SK-N-SH treated with all-trans-retinoic acid at 6 μM for 48 hours (cell line): ENCODE data around the gene DDX27.

Source experiments
- ATAC-seq: fragments of 200-7000 bp; cut with Tn5 transposase; 3 replicates; pipeline ENCODE4 v1.9.1; 2020; ENCODE audit warnings: mild to moderate bottlenecking, moderate library complexity
- ARNTL ChIP-seq: fragments of 450-650 bp; formaldehyde crosslinking; IDR thresholded peaks from 2 replicates; pipeline ENCODE4 v1.5.0; 2020; ENCODE audit warnings: low read depth, mild to moderate bottlenecking, moderate library complexity, borderline replicate concordance
- BACH2 ChIP-seq: fragments of 250-450 bp; sonication (Bioruptor Pico); IDR thresholded peaks from 2 replicates; pipeline ENCODE4 v1.9.0; 2021; ENCODE audit warnings: mild to moderate bottlenecking, borderline replicate concordance
- CREB5 ChIP-seq: fragments of 250-450 bp; sonication (Bioruptor Pico); IDR thresholded peaks from 2 replicates; pipeline ENCODE4 v1.5.1; 2020; ENCODE audit warnings: low read depth, mild to moderate bottlenecking, moderate library complexity
- CSRNP3 ChIP-seq: fragments of 250-450 bp; sonication (Bioruptor Pico); IDR thresholded peaks from 2 replicates; pipeline ENCODE4 v1.5.1; 2021; ENCODE audit warnings: mild to moderate bottlenecking, moderate library complexity
- ESRRG ChIP-seq: fragments of 250-450 bp; sonication (Bioruptor Pico); IDR thresholded peaks from 2 replicates; pipeline ENCODE4 v1.6.1; 2021; ENCODE audit warnings: mild to moderate bottlenecking
- GLIS3 ChIP-seq: fragments of 250-450 bp; sonication (Bioruptor Pico); IDR thresholded peaks from 2 replicates; pipeline ENCODE4 v1.5.0; 2020; ENCODE audit warnings: mild to moderate bottlenecking, moderate library complexity
- ISL1 ChIP-seq: fragments of 250-450 bp; sonication (Bioruptor Pico); IDR thresholded peaks from 2 replicates; pipeline ENCODE4 v2.1.2; 2022; ENCODE audit warnings: mild to moderate bottlenecking, moderate library complexity
- OSR1 ChIP-seq: fragments of 250-450 bp; sonication (Bioruptor Pico); IDR thresholded peaks from 2 replicates; pipeline ENCODE4 v1.8.0; 2022; ENCODE audit warnings: moderate library complexity, mild to moderate bottlenecking, inconsistent platforms
- POU6F1 ChIP-seq: fragments of 250-450 bp; sonication (Bioruptor Pico); IDR thresholded peaks from 2 replicates; pipeline ENCODE4 v1.8.0; 2021; ENCODE audit warnings: low read depth, mild to moderate bottlenecking, moderate library complexity, borderline replicate concordance
- PPARA ChIP-seq: fragments of 250-450 bp; sonication (Bioruptor Pico); IDR thresholded peaks from 2 replicates; pipeline ENCODE4 v1.5.0; 2020; ENCODE audit warnings: mild to moderate bottlenecking, borderline replicate concordance
- RARB ChIP-seq: fragments of 250-450 bp; sonication (Bioruptor Pico); IDR thresholded peaks from 2 replicates; pipeline ENCODE4 v1.8.0; 2021; ENCODE audit warnings: mild to moderate bottlenecking, moderate library complexity
- SNAI2 ChIP-seq: fragments of 250-450 bp; sonication (Bioruptor Pico); IDR thresholded peaks from 2 replicates; pipeline ENCODE4 v1.5.0; 2020; ENCODE audit warnings: mild to moderate bottlenecking, moderate library complexity
- TCF4 ChIP-seq: fragments of 250-450 bp; sonication (Bioruptor Pico); IDR thresholded peaks from 2 replicates; pipeline ENCODE4 v1.8.0; 2021; ENCODE audit warnings: mild to moderate bottlenecking, moderate library complexity, borderline replicate concordance
- TOX ChIP-seq: fragments of 250-450 bp; sonication (Bioruptor Pico); IDR thresholded peaks from 2 replicates; pipeline ENCODE4 v1.8.0; 2021; ENCODE audit warnings: mild to moderate bottlenecking, moderate library complexity, borderline replicate concordance
- ZC3H10 ChIP-seq: fragments of 250-450 bp; sonication (Bioruptor Pico); IDR thresholded peaks from 2 replicates; pipeline ENCODE4 v1.5.1; 2021; ENCODE audit warnings: mild to moderate bottlenecking, moderate library complexity
- ZFP30 ChIP-seq: fragments of 450-650 bp; formaldehyde crosslinking; IDR thresholded peaks from 2 replicates; pipeline ENCODE4 v1.5.0; 2022; ENCODE audit warnings: mild to moderate bottlenecking, moderate library complexity
- ZNF565 ChIP-seq: fragments of 450-650 bp; formaldehyde crosslinking; conservative IDR thresholded peaks from 2 replicates; pipeline ENCODE4 v1.5.0; 2020; ENCODE audit warnings: low read depth, mild to moderate bottlenecking, moderate library complexity
- ZNF70 ChIP-seq: fragments of 450-650 bp; formaldehyde crosslinking; IDR thresholded peaks from 2 replicates; pipeline ENCODE4 v1.5.0; 2020; ENCODE audit warnings: mild to moderate bottlenecking, moderate library complexity
- ZNF8 ChIP-seq: fragments of 450-650 bp; formaldehyde crosslinking; IDR thresholded peaks from 2 replicates; pipeline ENCODE4 v1.5.0; 2020; ENCODE audit warnings: mild to moderate bottlenecking, moderate library complexity
- TF ChIP-seq, protein P1 (sequence below): fragments of 250-450 bp; sonication (Bioruptor Pico); IDR thresholded peaks from 2 replicates; pipeline ENCODE4 v1.5.0; 2020; ENCODE audit warnings: mild to moderate bottlenecking, moderate library complexity
- TF ChIP-seq, protein P2 (sequence below): fragments of 250-450 bp; sonication (Bioruptor Pico); IDR thresholded peaks from 2 replicates; pipeline ENCODE4 v1.8.0; 2020; ENCODE audit warnings: mild to moderate bottlenecking, moderate library complexity, borderline replicate concordance

Gene DDX27

DNA sequence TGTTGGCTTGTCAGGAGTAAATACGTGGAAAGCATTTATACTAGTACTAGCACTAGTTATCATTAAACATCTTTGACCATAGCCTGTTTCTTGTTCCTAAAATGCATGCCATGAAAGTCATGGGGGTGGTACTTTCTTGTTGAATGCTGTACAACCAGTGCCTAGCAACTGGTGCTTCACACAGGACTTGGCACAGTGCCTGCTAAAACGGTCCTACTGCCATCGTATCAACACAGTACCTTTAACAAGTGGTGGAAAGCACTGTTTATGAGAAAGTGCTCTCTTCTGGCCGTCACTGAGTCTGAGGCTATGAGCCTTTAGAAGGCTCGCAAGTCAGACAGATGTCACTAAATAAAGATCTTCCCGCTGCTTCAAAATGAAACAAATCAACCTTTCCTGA, 37.0 kb downstream of the DDX27 start (continued):
- TF ChIP-seq ARNTL (CRISPR knock-in tag) = no peak

DNA sequence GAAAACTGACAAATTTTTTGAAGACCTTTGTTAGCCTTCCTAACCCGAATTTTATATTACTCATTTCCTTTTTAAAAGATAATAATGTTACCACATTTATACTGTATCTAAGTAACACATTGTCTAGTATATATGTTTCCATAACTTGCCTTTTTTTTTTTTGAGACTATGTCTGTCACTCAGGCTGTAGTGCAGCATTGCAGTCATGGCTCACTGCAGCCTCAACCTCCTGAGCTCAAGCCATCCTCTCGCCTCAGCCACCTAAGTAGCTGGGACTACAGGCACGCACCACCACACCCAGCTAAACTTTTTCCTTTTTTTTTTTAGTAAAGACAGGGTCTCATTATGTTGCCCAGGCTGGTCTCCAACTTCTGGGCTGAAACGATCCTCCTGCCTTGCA, 40.1 kb downstream of the DDX27 start:
- TF ChIP-seq GLIS3 (CRISPR knock-in tag) = no peak
- TF ChIP-seq SNAI2 = no peak
- no peak for TF ChIP-seq TOX (CRISPR knock-in tag)
- TF ChIP-seq ESRRG (CRISPR knock-in tag) = no peak
- TF ChIP-seq TCF4 (CRISPR knock-in tag) = no peak
- TF ChIP-seq POU6F1 (CRISPR knock-in tag) = no peak
- TF ChIP-seq CREB5 (CRISPR knock-in tag) = no peak
- TF ChIP-seq ARNTL (CRISPR knock-in tag) = no peak
- no peak for TF ChIP-seq ZFP30 (CRISPR knock-in tag)
- no peak for TF ChIP-seq ZC3H10
- no peak for TF ChIP-seq ISL1 (CRISPR knock-in tag)
- TF ChIP-seq CSRNP3 (CRISPR knock-in tag) = no peak
- no peak for TF ChIP-seq BACH2
- TF ChIP-seq RARB (CRISPR knock-in tag) = no peak
- no peak for TF ChIP-seq ZNF565
- ATAC-seq = no peak

DNA sequence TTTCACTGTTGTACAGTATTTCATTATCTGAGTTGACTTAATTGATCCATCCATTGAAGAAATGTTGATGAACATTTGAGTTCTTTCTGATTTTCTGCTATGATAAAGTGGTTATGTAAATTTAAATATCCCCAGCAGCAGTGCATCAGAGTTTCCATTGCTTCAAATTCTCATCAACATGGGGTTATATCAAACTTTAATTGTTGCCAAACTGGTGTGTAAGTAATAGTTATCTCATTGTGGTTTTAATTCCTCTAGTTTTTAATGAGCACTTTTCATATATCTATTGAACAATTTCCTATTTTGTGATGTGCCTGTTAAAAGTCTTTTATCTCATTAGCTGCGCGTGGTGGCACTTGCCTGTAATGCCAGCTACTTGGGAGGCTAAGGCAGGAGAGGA, 40.6 kb downstream of the DDX27 start:
- no peak for TF ChIP-seq CSRNP3 (CRISPR knock-in tag)
- no peak for TF ChIP-seq POU6F1 (CRISPR knock-in tag)
- no peak for TF ChIP-seq TCF4 (CRISPR knock-in tag)
- TF ChIP-seq, protein P1, sequence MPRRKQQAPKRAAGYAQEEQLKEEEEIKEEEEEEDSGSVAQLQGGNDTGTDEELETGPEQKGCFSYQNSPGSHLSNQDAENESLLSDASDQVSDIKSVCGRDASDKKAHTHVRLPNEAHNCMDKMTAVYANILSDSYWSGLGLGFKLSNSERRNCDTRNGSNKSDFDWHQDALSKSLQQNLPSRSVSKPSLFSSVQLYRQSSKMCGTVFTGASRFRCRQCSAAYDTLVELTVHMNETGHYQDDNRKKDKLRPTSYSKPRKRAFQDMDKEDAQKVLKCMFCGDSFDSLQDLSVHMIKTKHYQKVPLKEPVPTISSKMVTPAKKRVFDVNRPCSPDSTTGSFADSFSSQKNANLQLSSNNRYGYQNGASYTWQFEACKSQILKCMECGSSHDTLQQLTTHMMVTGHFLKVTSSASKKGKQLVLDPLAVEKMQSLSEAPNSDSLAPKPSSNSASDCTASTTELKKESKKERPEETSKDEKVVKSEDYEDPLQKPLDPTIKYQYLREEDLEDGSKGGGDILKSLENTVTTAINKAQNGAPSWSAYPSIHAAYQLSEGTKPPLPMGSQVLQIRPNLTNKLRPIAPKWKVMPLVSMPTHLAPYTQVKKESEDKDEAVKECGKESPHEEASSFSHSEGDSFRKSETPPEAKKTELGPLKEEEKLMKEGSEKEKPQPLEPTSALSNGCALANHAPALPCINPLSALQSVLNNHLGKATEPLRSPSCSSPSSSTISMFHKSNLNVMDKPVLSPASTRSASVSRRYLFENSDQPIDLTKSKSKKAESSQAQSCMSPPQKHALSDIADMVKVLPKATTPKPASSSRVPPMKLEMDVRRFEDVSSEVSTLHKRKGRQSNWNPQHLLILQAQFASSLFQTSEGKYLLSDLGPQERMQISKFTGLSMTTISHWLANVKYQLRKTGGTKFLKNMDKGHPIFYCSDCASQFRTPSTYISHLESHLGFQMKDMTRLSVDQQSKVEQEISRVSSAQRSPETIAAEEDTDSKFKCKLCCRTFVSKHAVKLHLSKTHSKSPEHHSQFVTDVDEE (CRISPR knock-in tag) = no peak
- no peak for TF ChIP-seq PPARA
- TF ChIP-seq ZC3H10 = no peak
- TF ChIP-seq ESRRG (CRISPR knock-in tag) = no peak
- TF ChIP-seq, all 23 proteins: peak for 0
- no peak for ATAC-seq

GRCh38 chr20:49260218-49260617, 41.0 kb downstream of the DDX27 start:
- ATAC-seq = no peak
- no peak for TF ChIP-seq ZNF70 (CRISPR knock-in tag)
- TF ChIP-seq, protein P2, sequence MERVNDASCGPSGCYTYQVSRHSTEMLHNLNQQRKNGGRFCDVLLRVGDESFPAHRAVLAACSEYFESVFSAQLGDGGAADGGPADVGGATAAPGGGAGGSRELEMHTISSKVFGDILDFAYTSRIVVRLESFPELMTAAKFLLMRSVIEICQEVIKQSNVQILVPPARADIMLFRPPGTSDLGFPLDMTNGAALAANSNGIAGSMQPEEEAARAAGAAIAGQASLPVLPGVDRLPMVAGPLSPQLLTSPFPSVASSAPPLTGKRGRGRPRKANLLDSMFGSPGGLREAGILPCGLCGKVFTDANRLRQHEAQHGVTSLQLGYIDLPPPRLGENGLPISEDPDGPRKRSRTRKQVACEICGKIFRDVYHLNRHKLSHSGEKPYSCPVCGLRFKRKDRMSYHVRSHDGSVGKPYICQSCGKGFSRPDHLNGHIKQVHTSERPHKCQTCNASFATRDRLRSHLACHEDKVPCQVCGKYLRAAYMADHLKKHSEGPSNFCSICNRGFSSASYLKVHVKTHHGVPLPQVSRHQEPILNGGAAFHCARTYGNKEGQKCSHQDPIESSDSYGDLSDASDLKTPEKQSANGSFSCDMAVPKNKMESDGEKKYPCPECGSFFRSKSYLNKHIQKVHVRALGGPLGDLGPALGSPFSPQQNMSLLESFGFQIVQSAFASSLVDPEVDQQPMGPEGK (CRISPR knock-in tag) = no peak
- no peak for TF ChIP-seq BACH2
- TF ChIP-seq, protein P1 (CRISPR knock-in tag) = no peak
- no peak for TF ChIP-seq PPARA
- no peak for TF ChIP-seq ESRRG (CRISPR knock-in tag)
- no peak for TF ChIP-seq TCF4 (CRISPR knock-in tag)
- no peak for TF ChIP-seq ZNF8 (CRISPR knock-in tag)
- no peak for TF ChIP-seq OSR1 (CRISPR knock-in tag)
- no peak for TF ChIP-seq SNAI2
- no peak for TF ChIP-seq ZC3H10
